ENCODE results near the gene SYT3. TPM values are rescaled to one million over a fixed set of nuclear protein-coding genes. Genes with fewer than 3 reads are reported as not detected.

The SYT3 gene
- total RNA-seq, 1 experiment from 2014 or later: not detected

DNA sequence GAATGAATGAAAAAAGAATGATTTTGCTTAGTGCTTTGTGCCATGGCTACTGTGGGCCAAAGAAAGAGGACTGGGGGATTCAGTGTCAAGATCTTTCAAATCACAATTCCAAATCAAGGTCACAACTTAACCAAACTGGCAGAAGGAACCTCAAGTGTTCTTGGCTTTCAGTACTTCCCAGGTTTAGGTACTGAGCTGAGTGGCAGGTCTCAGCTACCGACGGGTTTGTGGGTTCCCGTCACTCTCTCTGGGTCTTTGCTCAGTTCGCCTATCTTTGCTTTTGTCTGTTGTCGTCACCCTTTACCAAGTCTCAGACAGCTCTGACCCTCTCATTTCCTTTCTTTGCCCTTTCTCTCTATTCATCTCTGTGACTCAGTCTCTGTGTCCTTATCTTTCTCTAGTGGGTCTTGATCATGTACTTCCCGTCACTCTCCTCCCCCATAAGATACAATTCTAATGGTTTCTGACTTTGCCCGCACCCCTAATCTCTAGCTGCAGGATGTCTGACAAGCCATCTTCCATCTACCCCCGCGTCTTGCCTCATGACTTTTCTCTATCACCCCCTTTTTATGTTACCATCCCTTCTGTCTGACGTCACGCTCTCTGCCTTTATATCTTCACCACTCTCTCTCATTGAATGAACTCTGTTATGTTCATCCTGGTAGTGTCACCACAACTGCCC lies 38.1 kb downstream of the SYT3 start:
- DNase-seq (ENCODE audit: low read depth, low spot score): no peak
- ChIA-PET POLR2A (no interaction called here), CTCF (no interaction called here)
- BruUV-seq (replicated peaks): no TSS peak
- intact Hi-C loops (cut with micrococcal nuclease; ENCODE audit: unreplicated experiment): no loop called here
- Histone ChIP-seq H3K9me3 (ENCODE audit: control insufficient read depth, insufficient read depth, low read depth, low read length) (no peaks in the 10 kb centered on the region), H3K4me3 (ENCODE audit: low read depth in 2 of 2, low read length in 2 of 2) (no peak overlapping the region), H3K27me3 (ENCODE audit: control insufficient read depth, insufficient read depth, low read length) (peaks cover 2% of the 10 kb centered on the region), H3K27ac (ENCODE audit: low read length) (no peak overlapping the region), H3K36me3 (ENCODE audit: control insufficient read depth, insufficient read depth, low read length) (no peaks in the 10 kb centered on the region), H3K4me1 (ENCODE audit: control insufficient read depth, insufficient read depth, low read length) (no peaks in the 10 kb centered on the region)
- no peak for ATAC-seq
- TF ChIP-seq TCF7L2 (IDR thresholded peaks at IDR 0.05; ENCODE audit: low read depth, low read length): no peak
- TF ChIP-seq, protein P1, sequence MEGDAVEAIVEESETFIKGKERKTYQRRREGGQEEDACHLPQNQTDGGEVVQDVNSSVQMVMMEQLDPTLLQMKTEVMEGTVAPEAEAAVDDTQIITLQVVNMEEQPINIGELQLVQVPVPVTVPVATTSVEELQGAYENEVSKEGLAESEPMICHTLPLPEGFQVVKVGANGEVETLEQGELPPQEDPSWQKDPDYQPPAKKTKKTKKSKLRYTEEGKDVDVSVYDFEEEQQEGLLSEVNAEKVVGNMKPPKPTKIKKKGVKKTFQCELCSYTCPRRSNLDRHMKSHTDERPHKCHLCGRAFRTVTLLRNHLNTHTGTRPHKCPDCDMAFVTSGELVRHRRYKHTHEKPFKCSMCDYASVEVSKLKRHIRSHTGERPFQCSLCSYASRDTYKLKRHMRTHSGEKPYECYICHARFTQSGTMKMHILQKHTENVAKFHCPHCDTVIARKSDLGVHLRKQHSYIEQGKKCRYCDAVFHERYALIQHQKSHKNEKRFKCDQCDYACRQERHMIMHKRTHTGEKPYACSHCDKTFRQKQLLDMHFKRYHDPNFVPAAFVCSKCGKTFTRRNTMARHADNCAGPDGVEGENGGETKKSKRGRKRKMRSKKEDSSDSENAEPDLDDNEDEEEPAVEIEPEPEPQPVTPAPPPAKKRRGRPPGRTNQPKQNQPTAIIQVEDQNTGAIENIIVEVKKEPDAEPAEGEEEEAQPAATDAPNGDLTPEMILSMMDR (IDR thresholded peaks at IDR 0.05): no peak
- no peak for TF ChIP-seq SIN3A (IDR thresholded peaks at IDR 0.05; ENCODE audit: borderline replicate concordance, insufficient read depth, low read depth, low read length)
- TF ChIP-seq, protein P2, sequence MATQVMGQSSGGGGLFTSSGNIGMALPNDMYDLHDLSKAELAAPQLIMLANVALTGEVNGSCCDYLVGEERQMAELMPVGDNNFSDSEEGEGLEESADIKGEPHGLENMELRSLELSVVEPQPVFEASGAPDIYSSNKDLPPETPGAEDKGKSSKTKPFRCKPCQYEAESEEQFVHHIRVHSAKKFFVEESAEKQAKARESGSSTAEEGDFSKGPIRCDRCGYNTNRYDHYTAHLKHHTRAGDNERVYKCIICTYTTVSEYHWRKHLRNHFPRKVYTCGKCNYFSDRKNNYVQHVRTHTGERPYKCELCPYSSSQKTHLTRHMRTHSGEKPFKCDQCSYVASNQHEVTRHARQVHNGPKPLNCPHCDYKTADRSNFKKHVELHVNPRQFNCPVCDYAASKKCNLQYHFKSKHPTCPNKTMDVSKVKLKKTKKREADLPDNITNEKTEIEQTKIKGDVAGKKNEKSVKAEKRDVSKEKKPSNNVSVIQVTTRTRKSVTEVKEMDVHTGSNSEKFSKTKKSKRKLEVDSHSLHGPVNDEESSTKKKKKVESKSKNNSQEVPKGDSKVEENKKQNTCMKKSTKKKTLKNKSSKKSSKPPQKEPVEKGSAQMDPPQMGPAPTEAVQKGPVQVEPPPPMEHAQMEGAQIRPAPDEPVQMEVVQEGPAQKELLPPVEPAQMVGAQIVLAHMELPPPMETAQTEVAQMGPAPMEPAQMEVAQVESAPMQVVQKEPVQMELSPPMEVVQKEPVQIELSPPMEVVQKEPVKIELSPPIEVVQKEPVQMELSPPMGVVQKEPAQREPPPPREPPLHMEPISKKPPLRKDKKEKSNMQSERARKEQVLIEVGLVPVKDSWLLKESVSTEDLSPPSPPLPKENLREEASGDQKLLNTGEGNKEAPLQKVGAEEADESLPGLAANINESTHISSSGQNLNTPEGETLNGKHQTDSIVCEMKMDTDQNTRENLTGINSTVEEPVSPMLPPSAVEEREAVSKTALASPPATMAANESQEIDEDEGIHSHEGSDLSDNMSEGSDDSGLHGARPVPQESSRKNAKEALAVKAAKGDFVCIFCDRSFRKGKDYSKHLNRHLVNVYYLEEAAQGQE (IDR thresholded peaks at IDR 0.05; ENCODE audit: insufficient read depth in 1 of 2, low read depth in 2 of 2, low read length in 1 of 2): no peak
- no peak for TF ChIP-seq POLR2AphosphoS5 (IDR thresholded peaks at IDR 0.05; ENCODE audit: low read depth, low read length)
- in situ Hi-C loops (cut with HindIII; ENCODE audit: low pct_unique_long_range_greater_than_20kb, low sequenced_read_pairs): no loop called here

DNA sequence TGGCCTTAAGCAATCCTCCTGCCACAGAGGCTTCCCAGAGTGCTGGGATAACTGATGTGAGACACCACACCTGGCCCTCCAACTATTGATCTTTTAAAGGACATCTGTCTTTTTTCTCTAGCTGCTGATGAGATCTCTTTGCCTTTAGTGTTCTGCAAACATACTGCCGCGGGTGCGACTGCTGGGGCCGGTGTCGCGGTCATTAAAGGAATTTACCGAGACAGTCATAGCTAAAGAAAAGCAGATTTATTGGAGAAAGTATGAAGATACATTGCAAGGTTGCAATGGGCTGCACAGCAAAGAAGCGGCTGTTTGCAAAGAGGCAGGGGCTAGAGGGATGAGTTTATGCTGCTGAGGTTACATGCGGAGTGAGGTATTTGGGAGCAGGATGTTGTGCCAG lies 40.3 kb downstream of the SYT3 start:
- CTCF ChIA-PET: no interaction called here
- H3K27me3 ChIP-seq (ENCODE audit: control insufficient read depth, insufficient read depth, low read length): peaks cover 2% of the 10 kb centered on the region
- no TSS peak for BruUV-seq (replicated peaks)
- intact Hi-C loops (cut with micrococcal nuclease; ENCODE audit: unreplicated experiment) (no loop called here), in situ Hi-C loops (cut with HindIII; ENCODE audit: low pct_unique_long_range_greater_than_20kb, low sequenced_read_pairs) (no loop called here)
- no peaks in the 10 kb centered on the region for H3K36me3 ChIP-seq (ENCODE audit: control insufficient read depth, insufficient read depth, low read length)
- H3K27ac ChIP-seq (ENCODE audit: low read length): no peak overlapping the region
- TF ChIP-seq, protein P1 (IDR thresholded peaks at IDR 0.05): no peak
- TF ChIP-seq POLR2AphosphoS5 (IDR thresholded peaks at IDR 0.05; ENCODE audit: low read depth, low read length) (no peak), TCF7L2 (IDR thresholded peaks at IDR 0.05; ENCODE audit: low read depth, low read length) (no peak), SIN3A (IDR thresholded peaks at IDR 0.05; ENCODE audit: borderline replicate concordance, insufficient read depth, low read depth, low read length) (no peak)
- TF ChIP-seq, protein P2 (IDR thresholded peaks at IDR 0.05; ENCODE audit: insufficient read depth in 1 of 2, low read depth in 2 of 2, low read length in 1 of 2): no peak
- POLR2A ChIA-PET: no interaction called here
- H3K4me3 ChIP-seq (ENCODE audit: low read depth in 2 of 2, low read length in 2 of 2): no peak overlapping the region
- no peak for DNase-seq (ENCODE audit: low read depth, low spot score)
- no peaks in the 10 kb centered on the region for H3K9me3 ChIP-seq (ENCODE audit: control insufficient read depth, insufficient read depth, low read depth, low read length)
- no peaks in the 10 kb centered on the region for H3K4me1 ChIP-seq (ENCODE audit: control insufficient read depth, insufficient read depth, low read length)
- no peak for ATAC-seq
